Neural progenitor cell (in vitro differentiated cells): ENCODE results near the gene ABCE1. TPM values are rescaled to one million over a fixed set of nuclear protein-coding genes. Genes with fewer than 3 reads are reported as not detected.
A peak's percentile ranks its signal among the peaks of the same experiment; 100 is the strongest.

Experiments used
- DNase-seq: peaks from one replicate; pipeline ENCODE4 v3.0.0-alpha.2; 2016; ENCODE audit warnings: low spot score
- H2AFZ ChIP-seq: fragments of 200-600 bp; sonication (generic); replicated peaks from 2 replicates; pipeline ENCODE4 v1.6.1; 2016; ENCODE audit warnings: antibody characterized with exemption
- H3F3A ChIP-seq: fragments of 200-600 bp; sonication (generic); 2 replicates; pipeline ENCODE4 v1.6.1; 2016; ENCODE audit warnings: antibody characterized with exemption, low read depth
- H3K27ac ChIP-seq: fragments of 200-600 bp; sonication (generic); 2 replicates; pipeline ENCODE4 v1.5.1; 2016; ENCODE audit warnings: mild to moderate bottlenecking
- H3K27me3 ChIP-seq: fragments of 200-600 bp; sonication (generic); 2 replicates; pipeline ENCODE4 v1.6.1; 2016; ENCODE audit warnings: mild to moderate bottlenecking, moderate library complexity
- H3K36me3 ChIP-seq: fragments of 200-600 bp; sonication (generic); 2 replicates; pipeline ENCODE4 v1.5.1; 2016
- H3K4me1 ChIP-seq: fragments of 200-600 bp; sonication (generic); 2 replicates; pipeline ENCODE4 v1.6.1; 2016; ENCODE audit warnings: mixed run types
- H3K4me2 ChIP-seq: fragments of 200-600 bp; sonication (generic); 2 replicates; pipeline ENCODE4 v1.6.1; 2016
- H3K4me3 ChIP-seq: fragments of 200-600 bp; sonication (generic); 2 replicates; pipeline ENCODE4 v1.5.1; 2016
- H3K79me2 ChIP-seq: fragments of 200-600 bp; sonication (generic); 2 replicates; pipeline ENCODE4 v1.6.1; 2016; ENCODE audit warnings: low read depth
- H3K9ac ChIP-seq: fragments of 200-600 bp; sonication (generic); 2 replicates; pipeline ENCODE4 v1.6.1; 2016
- H3K9me3 ChIP-seq: fragments of 200-600 bp; sonication (generic); 2 replicates; pipeline ENCODE4 v1.5.1; 2016; ENCODE audit warnings: low read depth
- H4K20me1 ChIP-seq: fragments of 200-600 bp; sonication (generic); 2 replicates; pipeline ENCODE4 v1.6.1; 2016; ENCODE audit warnings: low read depth
- H3K27ac Mint-ChIP-seq: 3 replicates; pipeline ENCODE4 v1.8.0; 2021; ENCODE audit warnings: mixed read lengths
- H3K27me3 Mint-ChIP-seq: 2 replicates; pipeline ENCODE4 v1.8.0; 2022; ENCODE audit warnings: low read depth, mild to moderate bottlenecking, inconsistent platforms, moderate library complexity, mixed read lengths; ENCODE audit not compliant: insufficient read depth
- H3K36me3 Mint-ChIP-seq: 3 replicates; pipeline ENCODE4 v1.8.0; 2021; ENCODE audit warnings: mixed read lengths
- H3K4me1 Mint-ChIP-seq: 3 replicates; pipeline ENCODE4 v1.8.0; 2021; ENCODE audit warnings: mixed read lengths
- H3K4me3 Mint-ChIP-seq: 3 replicates; pipeline ENCODE4 v1.8.0; 2021; ENCODE audit warnings: mild to moderate bottlenecking, moderate library complexity, mixed read lengths
- H3K9me3 Mint-ChIP-seq: 3 replicates; pipeline ENCODE4 v1.8.0; 2020; ENCODE audit warnings: mixed read lengths
- CTCF ChIP-seq: fragments of 200-600 bp; sonication (generic); IDR thresholded peaks from 2 replicates; pipeline ENCODE4 v1.5.1; 2017; ENCODE audit warnings: antibody characterized with exemption, mild to moderate bottlenecking
- EZH2 ChIP-seq: fragments of 200-600 bp; sonication (generic); IDR thresholded peaks from 2 replicates; pipeline ENCODE4 v1.6.1; 2017; ENCODE audit warnings: antibody characterized with exemption, mild to moderate bottlenecking, moderate library complexity
- EZH2phosphoT487 ChIP-seq: fragments of 200-600 bp; sonication (generic); IDR thresholded peaks from 2 replicates; pipeline ENCODE4 v1.6.1; 2017; ENCODE audit warnings: antibody characterized with exemption
- total RNA-seq: library from RNA; depleted of rRNA; stranded (reverse); fragments of >200 nt; gene quantifications from 2 replicates; pipeline ENCODE4 v1.2.3, GENCODE V29; 2015; ENCODE audit warnings: low replicate concordance

Gene ABCE1
- 99.2 and 148 TPM in 2 replicates for total RNA-seq

- no peaks in the 10 kb centered on the region for H4K20me1 ChIP-seq
- peaks cover 17% of the 10 kb centered on the region for H3K4me1 ChIP-seq
- no peak for TF ChIP-seq EZH2
- TF ChIP-seq EZH2phosphoT487 = no peak
- no peak for TF ChIP-seq CTCF
- no peaks in the 10 kb centered on the region for H3K27me3 ChIP-seq
- peak within 1 kb of the TSS; percentile 96 for H3K4me2 ChIP-seq
- peaks cover 26% of the 10 kb centered on the region for H3K36me3 ChIP-seq
- Mint-ChIP-seq H3K4me1 (peaks cover 18% of the 10 kb centered on the region), H3K27ac (peak within 1 kb of the TSS; percentile 99), H3K36me3 (peaks cover 26% of the 10 kb centered on the region), H3K4me3 (peak within 1 kb of the TSS; percentile 99), H3K27me3 (no peaks in the 10 kb centered on the region), H3K9me3 (peaks cover 13% of the 10 kb centered on the region)
- peak within 1 kb of the TSS; percentile 94 for H3K27ac ChIP-seq
- DNase-seq = peak; percentile 100
- peak within 1 kb of the TSS; percentile 79 for H3K4me3 ChIP-seq
- H3K79me2 ChIP-seq = peaks cover 98% of the 10 kb centered on the region
- H2AFZ ChIP-seq = peak within 1 kb of the TSS; percentile 87
- peak within 1 kb of the TSS; percentile 80 for H3K9ac ChIP-seq
- H3F3A ChIP-seq = peaks cover 8% of the 10 kb centered on the region
- H3K9me3 ChIP-seq = no peaks in the 10 kb centered on the region
These were observed at the start of gene ABCE1, which contains the start of gene ANAPC10 for GRCh38 chr4:145097821-145098674. Gene ABCE1, plus strand, starts transcription at chr4:145098311. Its CDS starts 6,102 bp downstream, at chr4:145104413. Gene ANAPC10, minus strand, starts transcription at chr4:145098196. Its CDS starts 2,097 bp downstream, at chr4:145096099.

GRCh38 chr4:145048817-145049216, 49.3 kb upstream of the ABCE1 start:
- Mint-ChIP-seq H3K27ac (no peak overlapping the region), H3K4me1 (peaks cover 7% of the 10 kb centered on the region), H3K36me3 (peaks cover 21% of the 10 kb centered on the region), H3K27me3 (no peaks in the 10 kb centered on the region), H3K9me3 (peaks cover 4% of the 10 kb centered on the region), H3K4me3 (no peak overlapping the region)
- no peak overlapping the region for H2AFZ ChIP-seq
- no peak overlapping the region for H3K4me2 ChIP-seq
- no peaks in the 10 kb centered on the region for H3K9me3 ChIP-seq
- no peak overlapping the region for H3K27ac ChIP-seq
- peaks cover 11% of the 10 kb centered on the region for H3K79me2 ChIP-seq
- H3F3A ChIP-seq = no peaks in the 10 kb centered on the region
- H3K9ac ChIP-seq = no peak overlapping the region
- H4K20me1 ChIP-seq = peaks cover 9% of the 10 kb centered on the region
- DNase-seq = no peak
- no peak for TF ChIP-seq EZH2phosphoT487
- TF ChIP-seq EZH2 = no peak
- no peak for TF ChIP-seq CTCF
- H3K4me3 ChIP-seq = no peak overlapping the region
- H3K27me3 ChIP-seq = no peaks in the 10 kb centered on the region
- peaks cover 10% of the 10 kb centered on the region for H3K4me1 ChIP-seq
- H3K36me3 ChIP-seq = no peaks in the 10 kb centered on the region

GRCh38 chr4:145049241-145049640, 48.9 kb upstream of the ABCE1 start:
- no peak overlapping the region for H3K4me2 ChIP-seq
- no peak overlapping the region for H3K27ac Mint-ChIP-seq
- no peaks in the 10 kb centered on the region for H3K27me3 Mint-ChIP-seq
- H3K79me2 ChIP-seq = peaks cover 8% of the 10 kb centered on the region
- H3K9ac ChIP-seq = no peak overlapping the region
- peaks cover 21% of the 10 kb centered on the region for H3K36me3 Mint-ChIP-seq
- peaks cover 6% of the 10 kb centered on the region for H4K20me1 ChIP-seq
- TF ChIP-seq EZH2phosphoT487 (no peak), EZH2 (no peak), CTCF (no peak)
- no peaks in the 10 kb centered on the region for H3K27me3 ChIP-seq
- H3K4me3 Mint-ChIP-seq = no peak overlapping the region
- H3K9me3 ChIP-seq = no peaks in the 10 kb centered on the region
- no peak overlapping the region for H2AFZ ChIP-seq
- no peak overlapping the region for H3K27ac ChIP-seq
- peaks cover 3% of the 10 kb centered on the region for H3K4me1 Mint-ChIP-seq
- no peaks in the 10 kb centered on the region for H3F3A ChIP-seq
- H3K36me3 ChIP-seq = no peaks in the 10 kb centered on the region
- H3K4me1 ChIP-seq = peaks cover 6% of the 10 kb centered on the region
- peaks cover 4% of the 10 kb centered on the region for H3K9me3 Mint-ChIP-seq
- H3K4me3 ChIP-seq = no peak overlapping the region
- no peak for DNase-seq
